Measurements from ENCODE around the gene RAD9A. TPM values are rescaled to one million over a fixed set of nuclear protein-coding genes. Genes with fewer than 3 reads are reported as not detected.

RAD9A gene
- total RNA-seq, 2 donors from 2014 or later, result 22.6 to 49.4 TPM

DNA sequence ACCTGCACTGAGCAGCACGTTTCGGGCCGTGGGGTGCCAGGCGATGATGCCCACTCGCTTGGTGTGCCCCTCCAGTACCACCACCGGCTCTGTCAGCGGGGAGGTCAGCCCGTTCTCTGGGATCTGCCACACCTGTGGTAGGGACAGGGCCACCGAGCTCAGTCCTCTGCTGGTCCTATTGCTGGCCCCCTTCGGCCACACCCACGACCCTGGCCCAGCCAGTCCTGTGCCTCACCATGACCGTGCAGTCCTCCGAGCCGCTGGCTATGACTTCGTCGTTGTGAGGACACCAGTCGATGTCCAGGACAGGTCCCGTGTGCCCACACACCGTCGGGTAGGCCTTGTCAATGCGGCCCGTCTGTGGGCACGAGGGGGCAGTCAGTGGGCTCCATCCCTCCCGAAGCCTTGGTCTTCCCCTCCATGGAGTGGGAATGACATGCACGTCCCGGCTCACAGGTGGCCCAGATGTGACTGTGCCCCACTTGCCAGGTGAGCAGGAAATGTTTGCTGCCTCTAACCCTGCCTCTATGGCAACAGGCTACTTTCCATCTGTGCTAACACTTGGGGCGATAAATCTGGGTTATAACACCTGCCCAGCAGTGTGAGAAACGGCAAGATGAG is 50.1 kb downstream of the RAD9A start:
- WGBS, 2 donors, result 85 to 86% methylated on average over 12 to 14 of the region's 28 CpGs
- peak overlapping the region in 1 of 4 donors; percentile 82 for H3K27ac ChIP-seq
- peaks cover 21% of the 10 kb centered on the region for H3K4me1 ChIP-seq
- H3K27me3 ChIP-seq, result no peaks in the 10 kb centered on the region
- no peaks in the 10 kb centered on the region for H3K36me3 ChIP-seq (replicated peaks in 1 of 2; ENCODE audit: insufficient read depth in 1 of 2, low read depth in 2 of 2)
- no peaks in the 10 kb centered on the region for H3K9me3 ChIP-seq
- H3K4me3 ChIP-seq, result no peak overlapping the region
- ATAC-seq (no peak), DNase-seq (no peak)
- no peak for TF ChIP-seq POLR2A (IDR thresholded peaks at IDR 0.05)
- TF ChIP-seq, protein P1, sequence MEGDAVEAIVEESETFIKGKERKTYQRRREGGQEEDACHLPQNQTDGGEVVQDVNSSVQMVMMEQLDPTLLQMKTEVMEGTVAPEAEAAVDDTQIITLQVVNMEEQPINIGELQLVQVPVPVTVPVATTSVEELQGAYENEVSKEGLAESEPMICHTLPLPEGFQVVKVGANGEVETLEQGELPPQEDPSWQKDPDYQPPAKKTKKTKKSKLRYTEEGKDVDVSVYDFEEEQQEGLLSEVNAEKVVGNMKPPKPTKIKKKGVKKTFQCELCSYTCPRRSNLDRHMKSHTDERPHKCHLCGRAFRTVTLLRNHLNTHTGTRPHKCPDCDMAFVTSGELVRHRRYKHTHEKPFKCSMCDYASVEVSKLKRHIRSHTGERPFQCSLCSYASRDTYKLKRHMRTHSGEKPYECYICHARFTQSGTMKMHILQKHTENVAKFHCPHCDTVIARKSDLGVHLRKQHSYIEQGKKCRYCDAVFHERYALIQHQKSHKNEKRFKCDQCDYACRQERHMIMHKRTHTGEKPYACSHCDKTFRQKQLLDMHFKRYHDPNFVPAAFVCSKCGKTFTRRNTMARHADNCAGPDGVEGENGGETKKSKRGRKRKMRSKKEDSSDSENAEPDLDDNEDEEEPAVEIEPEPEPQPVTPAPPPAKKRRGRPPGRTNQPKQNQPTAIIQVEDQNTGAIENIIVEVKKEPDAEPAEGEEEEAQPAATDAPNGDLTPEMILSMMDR (IDR thresholded peaks at IDR 0.05), result no peak
- intact Hi-C loops (cut with DNase I), result no loop called here

DNA sequence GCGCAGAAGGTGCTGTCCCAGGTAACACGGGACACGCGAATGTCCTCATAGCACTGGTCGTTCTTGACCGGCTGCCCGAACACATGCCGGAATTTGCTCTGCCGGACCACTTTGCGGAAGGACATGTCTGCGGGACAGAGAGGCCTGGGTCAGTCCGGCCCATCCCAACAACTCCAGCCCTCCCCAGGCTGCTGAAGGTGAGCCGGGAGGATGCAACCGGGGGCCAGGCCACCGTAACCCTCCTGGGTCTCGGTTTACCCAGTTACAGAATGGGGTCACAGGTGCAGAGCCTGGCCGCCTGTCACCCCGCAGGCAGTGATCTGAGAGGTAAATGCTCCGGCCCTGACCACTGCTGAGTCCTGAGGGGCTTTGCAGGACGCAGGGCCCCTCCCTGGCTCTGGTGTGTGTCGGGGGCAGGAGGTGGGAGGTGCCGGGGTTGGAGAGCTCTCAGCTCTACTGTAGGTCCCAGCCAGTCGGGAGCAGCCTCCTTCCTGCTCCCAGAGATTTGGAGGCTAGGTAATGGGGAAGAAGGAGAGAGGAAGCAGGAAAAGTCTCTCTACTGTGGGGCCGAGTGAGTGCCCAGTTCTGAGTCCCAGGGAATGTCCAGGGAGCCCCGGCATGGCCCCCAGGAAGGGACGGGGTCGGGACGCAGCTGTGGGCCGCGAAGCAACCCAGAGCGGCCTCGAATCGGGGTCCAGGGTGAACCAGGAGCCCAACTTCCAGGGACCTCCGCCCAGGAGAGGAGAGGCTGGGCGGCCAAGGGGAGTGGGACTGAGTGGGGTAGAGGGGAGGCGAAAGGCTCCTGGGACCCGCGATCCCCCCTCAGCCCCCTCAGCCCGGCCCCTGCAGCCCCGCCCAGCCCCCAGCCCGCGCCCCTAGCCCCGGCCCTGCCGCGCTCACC is 51.0 kb downstream of the RAD9A start:
- ATAC-seq, result peak; percentile 8

DNA sequence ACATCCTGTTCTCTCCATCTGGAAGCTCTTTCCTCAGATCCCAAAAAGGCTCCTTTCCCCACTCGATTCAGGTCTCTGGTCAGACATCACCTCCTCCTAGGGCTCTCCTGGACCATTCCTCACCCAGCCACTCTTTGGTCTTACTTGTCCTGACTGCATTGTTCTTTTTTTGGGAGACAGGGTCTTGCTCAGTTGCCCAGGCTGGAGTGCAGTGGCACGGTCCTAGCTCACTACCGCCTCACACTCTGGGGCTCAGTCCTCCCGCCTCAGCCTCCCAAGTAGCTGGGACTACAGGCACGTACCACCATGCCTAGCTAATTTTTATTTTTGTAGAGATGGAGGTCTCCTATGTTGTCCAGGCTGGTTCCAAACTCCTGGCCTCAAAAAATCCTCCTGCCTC is 53.7 kb downstream of the RAD9A start:
- H3K27ac ChIP-seq, result no peak overlapping the region
- intact Hi-C loops (cut with DNase I), result no loop called here

More for the DNA sequence above, 51.0 kb downstream of the RAD9A start:
- H3K4me3 ChIP-seq, result peak overlapping the region; percentile 52 to 84
- H3K9me3 ChIP-seq, result no peaks in the 10 kb centered on the region
- 31 to 52% methylated on average over 14 to 45 of the region's 45 CpGs for WGBS, 2 donors
- H3K27ac ChIP-seq, result peak overlapping the region; percentile 82 to 93 (median 90)
- TF ChIP-seq, protein P1 (IDR thresholded peaks at IDR 0.05), result no peak
- no peak for TF ChIP-seq POLR2A (IDR thresholded peaks at IDR 0.05)
- H3K4me1 ChIP-seq, result peaks cover 21% of the 10 kb centered on the region
- no peaks in the 10 kb centered on the region for H3K27me3 ChIP-seq
- H3K36me3 ChIP-seq (replicated peaks in 1 of 2; ENCODE audit: insufficient read depth in 1 of 2, low read depth in 2 of 2), result no peaks in the 10 kb centered on the region
- DNase-seq, result no peak
- intact Hi-C loops (cut with DNase I), result no loop called here

More for the DNA sequence above, 53.7 kb downstream of the RAD9A start:
- Histone ChIP-seq H3K4me3 (no peak overlapping the region), H3K4me1 (peaks cover 21% of the 10 kb centered on the region), H3K27me3 (no peaks in the 10 kb centered on the region), H3K9me3 (no peaks in the 10 kb centered on the region), H3K36me3 (replicated peaks in 1 of 2; ENCODE audit: insufficient read depth in 1 of 2, low read depth in 2 of 2) (no peaks in the 10 kb centered on the region)
- DNase-seq, result no peak
- WGBS, 2 donors, result 77% methylated on average over 5 of the region's 5 CpGs
- TF ChIP-seq, protein P1 (IDR thresholded peaks at IDR 0.05), result no peak
- TF ChIP-seq POLR2A (IDR thresholded peaks at IDR 0.05), result no peak
- no peak for ATAC-seq

Small RNA genes within 50 kb of the gene (small RNA-seq; reads per million reads assigned to genes)
- gene RN7SKP239 (not detected), gene RNU6-1238P (not detected)

Other genes with a start within 250 kb of the RAD9A start
- gene GRK2, start 125.5 kb upstream of the RAD9A start, total RNA-seq, result 10 to 100 TPM; 27.4 to 36.3 TPM
- 10 to 100 TPM; 18.2 to 39.6 TPM for gene ANKRD13D, start 102.7 kb upstream of the RAD9A start, total RNA-seq
- 10 to 100 TPM; 16.2 to 30.6 TPM for gene SSH3, start 88.5 kb upstream of the RAD9A start, total RNA-seq
- gene POLD4, start 38.4 kb upstream of the RAD9A start, total RNA-seq, result 100 to 1,000 TPM in 1 of 2 donors, 10 to 100 TPM in 1; 82.1 to 103 TPM
- gene CLCF1, start 18.4 kb upstream of the RAD9A start, total RNA-seq, result 10 to 100 TPM in 1 of 2 donors, 1 to 10 TPM in 1; 2.3 to 14.5 TPM
- gene PPP1CA, start 9.9 kb downstream of the RAD9A start, total RNA-seq, result 100 to 1,000 TPM in 1 of 2 donors, 10 to 100 TPM in 1; 81.1 to 104 TPM
- 1 to 10 TPM; 1.6 to 4.3 TPM for gene TBC1D10C, start 12.1 kb downstream of the RAD9A start, total RNA-seq
- gene CARNS1, start 23.7 kb downstream of the RAD9A start, total RNA-seq, result 1 to 10 TPM; 2.1 to 2.6 TPM
- 10 to 100 TPM; 34.9 to 36.1 TPM for gene RPS6KB2, start 36.5 kb downstream of the RAD9A start, total RNA-seq
- gene PTPRCAP, start 45.7 kb downstream of the RAD9A start, total RNA-seq, result 1 to 10 TPM; 6.0 to 6.9 TPM
- gene CORO1B, start 51.5 kb downstream of the RAD9A start, total RNA-seq, result 10 to 100 TPM; 53.1 to 55.3 TPM
- gene GPR152, start 60.7 kb downstream of the RAD9A start, total RNA-seq, result not detected
- gene CABP4, start 63.4 kb downstream of the RAD9A start, total RNA-seq, result 1 to 10 TPM in 1 of 2 donors, not detected in 1; 3.1 TPM
- gene TMEM134, start 77.3 kb downstream of the RAD9A start, total RNA-seq, result 100 to 1,000 TPM in 1 of 2 donors, 10 to 100 TPM in 1; 69.5 to 118 TPM
- gene AIP, start 91.0 kb downstream of the RAD9A start, total RNA-seq, result 10 to 100 TPM; 21.4 to 39.7 TPM
- 10 to 100 TPM in 1 of 2 donors, 1 to 10 TPM in 1; 8.6 to 24.4 TPM for gene PITPNM1, start 113.4 kb downstream of the RAD9A start, total RNA-seq
- gene CDK2AP2, start 116.2 kb downstream of the RAD9A start, total RNA-seq, result 10 to 100 TPM; 56.7 to 59.4 TPM
- not detected for gene CABP2, start 131.5 kb downstream of the RAD9A start, total RNA-seq
- gene GSTP1, start 191.8 kb downstream of the RAD9A start, total RNA-seq, result 100 to 1,000 TPM; 359 to 454 TPM
- 100 to 1,000 TPM; 209 to 264 TPM for gene NDUFV1, start 214.9 kb downstream of the RAD9A start, total RNA-seq
- 10 to 100 TPM; 11.5 to 21.8 TPM for gene NUDT8, start 238.0 kb downstream of the RAD9A start, total RNA-seq
- not detected for gene TBX10, start 247.8 kb downstream of the RAD9A start, total RNA-seq

Measured in body of pancreas (tissue), 4 donors.